Astrocyte of the cerebellum (primary cell): ENCODE results near the gene GALNTL6.

Experiments
- DNase-seq: peaks from one replicate; pipeline ENCODE4 v3.0.0-alpha.2; 2011; ENCODE audit warnings: low read depth
- H3K4me3 ChIP-seq: 2 replicates; pipeline ENCODE4 v1.5.1; 2011; ENCODE audit warnings: mild to moderate bottlenecking, low read depth, low read length, moderate library complexity
- CTCF ChIP-seq: IDR thresholded peaks from 2 replicates; pipeline ENCODE4 v1.5.1; 2012; ENCODE audit warnings: low read length, low read depth, moderate library complexity, mild to moderate bottlenecking; ENCODE audit errors: missing control alignments
- in situ Hi-C: cut with HindIII; loops from 2 replicates; pipeline ENCODE4 v1.10.0; 2017; ENCODE audit warnings: low sequenced_read_pairs

Gene GALNTL6

GRCh38 chr4:171812665-171813525, at the start of gene GALNTL6:
Gene GALNTL6, plus strand, starts transcription at chr4:171813404.
- in situ Hi-C loops: no loop called here
- TF ChIP-seq CTCF: no peak
- DNase-seq: no peak
- H3K4me3 ChIP-seq: peak within 1 kb of the TSS; percentile 58

- DNase-seq: no peak
- no peak for TF ChIP-seq CTCF
- no peak overlapping the region for H3K4me3 ChIP-seq
- in situ Hi-C loops: no loop called here
Observed at GRCh38 chr4:171765514-171765913, 47.7 kb upstream of the GALNTL6 start.

- H3K4me3 ChIP-seq: no peak overlapping the region
- TF ChIP-seq CTCF: no peak
- in situ Hi-C loops: no loop called here
- no peak for DNase-seq
Observed at GRCh38 chr4:171774642-171775190, 38.5 kb upstream of the GALNTL6 start.

GRCh38 chr4:171779301-171779700, 33.9 kb upstream of the GALNTL6 start:
- TF ChIP-seq CTCF: no peak
- in situ Hi-C loops: no loop called here

GRCh38 chr4:171785388-171785787, 27.8 kb upstream of the GALNTL6 start:
- TF ChIP-seq CTCF: no peak
- in situ Hi-C loops: no loop called here
- no peak for DNase-seq
- no peak overlapping the region for H3K4me3 ChIP-seq

More at GRCh38 chr4:171779301-171779700, 33.9 kb upstream of the GALNTL6 start:
- DNase-seq: no peak
- H3K4me3 ChIP-seq: no peak overlapping the region

GRCh38 chr4:171793723-171794122, 19.5 kb upstream of the GALNTL6 start:
- H3K4me3 ChIP-seq: no peak overlapping the region
- TF ChIP-seq CTCF: no peak
- in situ Hi-C loops: no loop called here
- DNase-seq: no peak
